HEK293T (cell line): ENCODE measurements around the gene SYT17.

Experiments
- CTCF ChIA-PET: fragments of 350-600 bp; formaldehyde crosslinking; extraction: SDS; loops from one replicate; lab custom pipeline; 2021; ENCODE audit warnings: antibody characterized with exemption, inconsistent platforms; lab: Yijun Ruan, JAX
- POLR2A ChIA-PET: fragments of 350-600 bp; formaldehyde crosslinking; extraction: SDS; loops from one replicate; lab custom pipeline; 2020; ENCODE audit warnings: antibody characterized with exemption, inconsistent platforms; lab: Yijun Ruan, JAX
- DNase-seq: peaks from one replicate; pipeline ENCODE4 v3.0.0; 2012; ENCODE audit warnings: mixed read lengths; ENCODE audit errors: extremely low spot score
- ARNT ChIP-seq: fragments of 450-650 bp; IDR thresholded peaks from 2 replicates; pipeline ENCODE4 v1.6.1; 2017; ENCODE audit warnings: mild to moderate bottlenecking
- BHLHE40 ChIP-seq: fragments of 450-650 bp; IDR thresholded peaks from 2 replicates; pipeline ENCODE4 v1.6.1; 2016; ENCODE audit warnings: mild to moderate bottlenecking, moderate library complexity, borderline replicate concordance
- CTBP1 ChIP-seq: fragments of 450-650 bp; IDR thresholded peaks from 2 replicates; pipeline ENCODE4 v1.6.1; 2016; ENCODE audit warnings: borderline replicate concordance
- ELF4 ChIP-seq: fragments of 450-650 bp; IDR thresholded peaks from 2 replicates; pipeline ENCODE4 v1.6.1; 2017; ENCODE audit warnings: antibody characterized with exemption
- FOXA1 ChIP-seq: fragments of 450-650 bp; IDR thresholded peaks from 2 replicates; pipeline ENCODE4 v1.6.1; 2016; ENCODE audit warnings: mild to moderate bottlenecking
- FOXK2 ChIP-seq: fragments of 450-650 bp; IDR thresholded peaks from 2 replicates; pipeline ENCODE4 v1.6.1; 2016; ENCODE audit warnings: mild to moderate bottlenecking
- FOXM1 ChIP-seq: fragments of 450-650 bp; IDR thresholded peaks from 2 replicates; pipeline ENCODE4 v1.6.1; 2017; ENCODE audit warnings: mild to moderate bottlenecking, borderline replicate concordance
- HDGF ChIP-seq: fragments of 450-650 bp; IDR thresholded peaks from 2 replicates; pipeline ENCODE4 v1.6.1; 2017; ENCODE audit warnings: antibody characterized with exemption, borderline replicate concordance
- L3MBTL2 ChIP-seq: fragments of 450-650 bp; conservative IDR thresholded peaks from 2 replicates; pipeline ENCODE4 v1.6.1; 2016; ENCODE audit warnings: mild to moderate bottlenecking
- LEF1 ChIP-seq: fragments of 450-650 bp; IDR thresholded peaks from 2 replicates; pipeline ENCODE4 v1.6.1; 2017; ENCODE audit warnings: mild to moderate bottlenecking, borderline replicate concordance
- NFRKB ChIP-seq: fragments of 450-650 bp; IDR thresholded peaks from 2 replicates; pipeline ENCODE4 v1.6.1; 2016; ENCODE audit warnings: mild to moderate bottlenecking, moderate library complexity
- SP1 ChIP-seq: fragments of 450-650 bp; IDR thresholded peaks from 2 replicates; pipeline ENCODE4 v1.6.1; 2017
- SUZ12 ChIP-seq: fragments of 450-650 bp; IDR thresholded peaks from 2 replicates; pipeline ENCODE4 v1.6.1; 2016; ENCODE audit warnings: mild to moderate bottlenecking
- TARDBP ChIP-seq: fragments of 450-650 bp; IDR thresholded peaks from 2 replicates; pipeline ENCODE4 v1.6.1; 2016
- ZNF384 ChIP-seq: fragments of 450-650 bp; IDR thresholded peaks from 2 replicates; pipeline ENCODE4 v1.6.1; 2016
- TF ChIP-seq, protein P1 (sequence below): fragments of 450-650 bp; IDR thresholded peaks from 2 replicates; pipeline ENCODE4 v1.6.1; 2016

Gene SYT17

DNA sequence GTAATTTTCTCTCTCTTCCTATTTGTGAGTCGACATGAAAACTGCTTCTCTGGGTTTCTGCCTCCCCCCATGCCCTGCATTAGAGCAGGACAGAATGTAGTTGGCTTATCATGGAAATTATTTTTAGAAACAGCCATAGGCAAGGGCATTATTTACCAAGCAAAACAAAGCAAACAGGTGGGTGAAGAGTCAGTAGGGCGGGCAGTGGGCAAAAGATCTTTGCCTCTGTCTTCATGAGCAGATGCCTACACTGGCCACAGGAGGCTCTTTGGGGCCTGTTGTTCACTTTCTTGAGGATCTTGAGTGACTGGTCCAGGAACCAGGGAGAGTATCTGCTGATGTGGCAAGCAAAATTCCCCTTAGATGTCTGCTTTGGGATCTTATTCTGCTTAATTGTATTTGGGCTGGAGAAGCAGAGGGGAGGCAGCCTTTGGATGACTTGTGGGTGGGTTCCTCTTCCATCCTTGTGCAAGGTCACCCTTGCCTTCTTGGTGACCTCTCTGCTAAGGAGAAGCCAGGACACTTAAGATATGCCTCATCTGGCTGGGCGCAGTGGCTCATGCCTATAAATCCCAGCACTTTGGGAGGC is 75.0 kb downstream of the SYT17 start:
- POLR2A ChIA-PET = no interaction called here
- DNase-seq = no peak
- CTCF ChIA-PET = no interaction called here
- no peak for TF ChIP-seq SUZ12
- TF ChIP-seq, protein P1, sequence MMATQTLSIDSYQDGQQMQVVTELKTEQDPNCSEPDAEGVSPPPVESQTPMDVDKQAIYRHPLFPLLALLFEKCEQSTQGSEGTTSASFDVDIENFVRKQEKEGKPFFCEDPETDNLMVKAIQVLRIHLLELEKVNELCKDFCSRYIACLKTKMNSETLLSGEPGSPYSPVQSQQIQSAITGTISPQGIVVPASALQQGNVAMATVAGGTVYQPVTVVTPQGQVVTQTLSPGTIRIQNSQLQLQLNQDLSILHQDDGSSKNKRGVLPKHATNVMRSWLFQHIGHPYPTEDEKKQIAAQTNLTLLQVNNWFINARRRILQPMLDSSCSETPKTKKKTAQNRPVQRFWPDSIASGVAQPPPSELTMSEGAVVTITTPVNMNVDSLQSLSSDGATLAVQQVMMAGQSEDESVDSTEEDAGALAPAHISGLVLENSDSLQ = no peak
- no peak for TF ChIP-seq FOXM1

DNA sequence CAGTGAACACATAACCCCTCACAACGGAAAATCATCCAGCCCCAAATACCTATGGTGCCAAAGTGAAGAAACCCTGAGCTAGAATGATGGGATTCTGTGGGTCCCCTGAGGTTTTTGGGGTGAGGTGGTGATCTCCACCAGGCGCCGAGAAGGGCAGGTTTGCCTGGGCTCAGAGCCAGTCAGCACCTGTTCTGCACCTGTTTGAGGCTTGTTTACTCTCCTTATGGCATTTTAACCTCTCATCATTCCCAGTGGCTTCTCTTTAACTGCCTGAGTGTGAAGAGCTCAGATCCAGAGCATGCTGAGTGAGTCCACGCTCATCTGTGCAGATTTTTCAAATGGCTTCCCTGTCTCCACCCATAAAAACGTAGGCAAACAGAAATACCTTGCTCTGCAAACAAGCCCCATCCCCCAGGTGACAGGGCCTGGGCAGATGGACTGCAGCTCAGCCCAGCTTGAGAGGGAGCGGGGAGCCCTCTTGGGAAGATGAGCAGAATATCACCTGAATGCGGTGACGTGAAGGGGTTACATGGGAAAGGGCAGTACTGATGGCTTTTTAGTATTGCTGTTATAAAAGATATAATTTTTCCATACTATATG is 77.4 kb downstream of the SYT17 start:
- TF ChIP-seq ELF4 (no peak), SUZ12 (no peak), NFRKB (no peak)
- ChIA-PET CTCF (no interaction called here), POLR2A (no interaction called here)
- no peak for DNase-seq

DNA sequence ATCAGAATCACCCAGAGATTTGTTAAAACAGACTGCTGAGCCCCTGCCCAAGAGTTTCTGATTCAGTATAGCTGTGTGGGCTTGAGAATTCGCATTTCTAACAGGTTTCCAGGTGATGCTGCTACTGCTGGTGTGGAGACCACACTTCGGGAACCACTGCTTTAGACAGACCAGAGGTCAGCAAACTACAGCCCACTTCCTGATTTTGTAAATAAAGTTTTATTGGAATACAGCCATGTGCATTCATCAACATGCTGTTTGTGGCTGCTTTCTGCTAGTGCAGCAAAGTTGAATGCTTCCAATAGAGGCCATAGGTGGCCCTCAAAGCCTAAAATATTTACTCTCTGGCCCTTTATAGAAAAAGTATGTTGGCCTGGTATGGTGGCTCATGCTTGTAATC is 84.9 kb downstream of the SYT17 start:
- ChIA-PET CTCF (interaction anchor here (0.5 kb wide), 1 partner anchor 13 kb away, joined by 3 read pairs; no protein-coding TSS in a partner anchor), POLR2A (interaction anchor here (0.7 kb wide), 1 partner anchor 13 kb away, joined by 3 read pairs; no protein-coding TSS in a partner anchor)
- TF ChIP-seq SUZ12 = no peak
- TF ChIP-seq BHLHE40 = no peak
- no peak for TF ChIP-seq CTBP1
- no peak for TF ChIP-seq FOXA1
- TF ChIP-seq FOXM1 = no peak
- no peak for TF ChIP-seq TARDBP
- no peak for TF ChIP-seq ZNF384
- DNase-seq = no peak

DNA sequence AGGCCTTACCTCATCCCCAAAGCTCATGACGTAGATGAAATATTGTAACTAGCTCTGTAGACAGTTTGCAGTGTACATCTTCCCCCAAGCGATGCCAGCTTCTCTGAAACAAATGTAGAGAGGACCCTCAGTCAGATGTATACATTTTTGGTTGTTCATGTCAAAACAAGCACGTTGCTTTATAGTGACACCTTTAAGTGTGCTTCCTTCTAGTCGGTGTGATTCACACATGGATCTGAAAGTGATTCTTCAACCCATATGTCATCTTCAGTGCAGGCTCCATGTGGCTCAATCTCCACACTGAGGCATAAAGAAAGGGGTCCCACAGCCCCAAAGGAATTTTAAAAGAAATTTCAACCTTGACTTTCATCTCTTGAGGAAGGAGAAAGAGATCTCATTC is 86.6 kb downstream of the SYT17 start:
- ChIA-PET CTCF (no interaction called here), POLR2A (no interaction called here)
- TF ChIP-seq SP1 = no peak
- TF ChIP-seq ELF4 = no peak
- TF ChIP-seq LEF1 = no peak
- TF ChIP-seq BHLHE40 = no peak
- TF ChIP-seq ARNT = no peak
- TF ChIP-seq TARDBP = no peak
- TF ChIP-seq NFRKB = no peak
- TF ChIP-seq FOXM1 = no peak
- TF ChIP-seq SUZ12 = no peak
- TF ChIP-seq, protein P1 = no peak
- no peak for TF ChIP-seq ZNF384
- TF ChIP-seq L3MBTL2 = no peak
- no peak for TF ChIP-seq FOXK2
- TF ChIP-seq CTBP1 = no peak
- TF ChIP-seq FOXA1 = no peak
- DNase-seq = no peak

DNA sequence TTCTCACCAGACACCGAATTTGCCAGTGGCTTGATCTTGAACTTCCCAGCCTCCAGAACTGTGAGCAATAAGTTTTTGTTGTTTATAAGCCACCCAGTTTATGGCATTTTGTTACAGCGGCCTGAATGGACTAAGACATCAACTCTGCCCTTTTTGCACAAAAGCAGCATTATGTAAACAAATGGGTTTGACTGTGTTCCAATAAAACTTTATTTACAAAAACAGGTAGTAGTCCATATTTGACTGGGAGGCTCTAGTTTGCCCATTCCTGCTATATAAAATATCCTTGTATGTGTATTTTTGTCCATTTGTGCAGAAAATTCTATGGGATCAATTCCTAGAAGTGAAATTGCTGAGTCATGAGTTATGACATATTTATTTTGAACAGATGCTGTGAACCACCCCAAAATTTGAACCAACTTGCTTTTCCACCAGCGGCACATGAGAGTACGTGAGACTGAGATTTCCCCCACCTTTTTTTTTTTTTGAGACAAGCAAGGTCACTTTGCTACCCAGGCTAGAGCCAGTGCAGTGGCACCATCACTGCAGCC is 96.2 kb downstream of the SYT17 start:
- no peak for DNase-seq
- no peak for TF ChIP-seq LEF1
- CTCF ChIA-PET = no interaction called here
- POLR2A ChIA-PET = no interaction called here

DNA sequence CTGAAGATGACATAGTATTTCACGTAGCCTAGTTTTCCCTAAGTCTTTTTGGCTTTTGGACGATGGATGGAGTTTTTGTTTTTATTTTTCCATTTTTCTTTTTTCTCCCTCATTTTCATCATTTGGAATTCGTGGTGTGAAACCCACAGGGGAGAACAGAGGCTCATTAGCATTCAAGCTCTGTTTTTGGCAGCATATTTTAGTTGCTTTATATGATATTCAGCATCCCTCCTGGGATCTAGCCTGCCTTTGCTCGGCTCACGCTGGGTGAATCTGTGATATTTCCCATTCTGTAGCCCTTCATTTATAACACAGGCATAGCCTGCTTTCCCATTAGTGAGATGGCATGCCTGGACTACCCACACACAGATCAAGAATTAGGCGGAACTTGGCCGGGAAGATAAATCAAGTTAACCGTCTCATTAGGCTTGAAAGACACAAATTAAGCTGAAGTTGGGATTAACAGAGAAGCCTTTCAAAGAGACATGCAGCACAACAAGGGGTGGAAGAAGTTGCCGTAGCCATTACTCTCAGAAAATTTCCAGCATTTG is 97.4 kb downstream of the SYT17 start:
- TF ChIP-seq ELF4 = no peak
- DNase-seq = no peak
- ChIA-PET POLR2A (interaction anchor here (0.9 kb wide), 1 partner anchor 13 kb away, joined by 3 read pairs; no protein-coding TSS in a partner anchor), CTCF (interaction anchor here (0.6 kb wide), 1 partner anchor 12 kb away, joined by 3 read pairs; no protein-coding TSS in a partner anchor)

DNA sequence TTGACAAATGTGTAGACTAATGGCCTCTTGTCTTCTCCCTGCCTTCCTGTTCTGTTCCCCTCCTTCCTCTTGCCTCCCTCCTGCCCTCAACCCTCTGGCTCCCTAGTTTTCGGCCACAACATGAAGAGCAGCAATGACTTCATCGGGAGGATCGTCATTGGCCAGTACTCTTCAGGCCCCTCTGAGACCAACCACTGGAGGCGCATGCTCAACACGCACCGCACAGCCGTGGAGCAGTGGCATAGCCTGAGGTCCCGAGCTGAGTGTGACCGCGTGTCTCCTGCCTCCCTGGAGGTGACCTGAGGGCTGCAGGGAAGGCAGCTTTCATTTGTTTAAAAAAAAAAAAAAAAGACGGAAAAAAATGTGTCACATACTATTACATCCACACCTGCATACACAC is 98.7 kb downstream of the SYT17 start:
- ChIA-PET CTCF (no interaction called here), POLR2A (no interaction called here)
- no peak for DNase-seq
- no peak for TF ChIP-seq SUZ12
- TF ChIP-seq HDGF = no peak
- TF ChIP-seq NFRKB = no peak

DNA sequence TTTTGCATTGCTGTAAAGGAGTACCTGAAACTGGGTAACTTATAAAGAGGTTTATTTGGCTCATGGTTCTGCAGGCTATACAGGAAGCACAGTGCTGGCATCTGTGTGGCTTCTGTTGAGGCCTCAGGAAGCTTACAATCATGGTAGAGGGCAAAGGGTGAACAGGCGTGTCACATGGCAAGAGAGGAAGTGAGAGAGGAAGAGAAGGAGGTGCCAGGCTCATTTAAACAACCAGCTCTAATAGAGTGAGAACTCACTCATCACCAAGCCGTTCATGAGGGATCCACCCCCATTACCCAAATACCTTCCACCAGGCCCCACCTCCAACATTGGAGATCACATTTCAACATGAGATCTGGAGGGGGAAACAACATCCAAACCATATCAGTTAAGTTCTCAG is 101.1 kb downstream of the SYT17 start:
- DNase-seq = no peak
- ChIA-PET POLR2A (no interaction called here), CTCF (no interaction called here)
- no peak for TF ChIP-seq L3MBTL2
- TF ChIP-seq SP1 = no peak
- no peak for TF ChIP-seq FOXA1
- TF ChIP-seq NFRKB = no peak
- TF ChIP-seq FOXM1 = no peak
- no peak for TF ChIP-seq HDGF
- TF ChIP-seq FOXK2 = no peak
- TF ChIP-seq, protein P1 = no peak
- TF ChIP-seq ZNF384 = no peak
- no peak for TF ChIP-seq ARNT
